Neutrophil (primary cell): ENCODE results near the gene CCDC88C.
A peak's percentile ranks its signal among the peaks of the same experiment; 100 is the strongest.

Source experiments
- H3K27ac ChIP-seq: fragments of 200-600 bp; sonication (generic); 2 replicates; pipeline ENCODE4 v1.5.1; 2016; ENCODE audit warnings: mild to moderate bottlenecking, moderate library complexity
- H3K27me3 ChIP-seq: fragments of 200-600 bp; sonication (generic); 2 replicates; pipeline ENCODE4 v1.6.0; 2016; ENCODE audit warnings: mild to moderate bottlenecking
- H3K36me3 ChIP-seq: fragments of 200-600 bp; sonication (generic); 2 replicates; pipeline ENCODE4 v1.5.1; 2017
- H3K4me1 ChIP-seq, 2 experiments: fragments of 200-600 bp in 1 of 2; sonication (generic) in 1 of 2; 1 replicate in 1 of 2; 2 replicates in 1 of 2; pipeline versions ENCODE4 v1.5.1 to v1.6.1; 2013 to 2016; ENCODE audit warnings: low read depth in 1 of 2, low read length in 1 of 2, mild to moderate bottlenecking in 1 of 2, moderate library complexity in 1 of 2; ENCODE audit not compliant: control insufficient read depth in 1 of 2, insufficient read depth in 1 of 2
- H3K4me3 ChIP-seq, 2 experiments: fragments of 200-600 bp in 1 of 2; sonication (generic) in 1 of 2; 1 replicate in 1 of 2; 2 replicates in 1 of 2; pipeline ENCODE4 v1.5.1; 2013 to 2016; ENCODE audit warnings: low read depth in 1 of 2, low read length in 1 of 2, mild to moderate bottlenecking in 1 of 2, moderate library complexity in 1 of 2
- H3K9me3 ChIP-seq: fragments of 200-600 bp; sonication (generic); 2 replicates; pipeline ENCODE4 v1.5.1; 2016
- CTCF ChIP-seq: fragments of 200-600 bp; sonication (generic); IDR thresholded peaks from 2 replicates; pipeline ENCODE4 v1.5.1; 2016; ENCODE audit warnings: antibody characterized with exemption

The CCDC88C gene

GRCh38 chr14:91324606-91325575 lies 92.7 kb downstream of the CCDC88C start:
- Histone ChIP-seq H3K27me3 (no peaks in the 10 kb centered on the region), H3K27ac (peak overlapping the region; percentile 95), H3K4me1 (peaks cover 23 to 28% of the 10 kb centered on the region in 2 experiments), H3K36me3 (peaks cover 42% of the 10 kb centered on the region), H3K4me3 (peak overlapping the region; percentile 71 to 77), H3K9me3 (no peaks in the 10 kb centered on the region)
- TF ChIP-seq CTCF, result no peak

GRCh38 chr14:91323671-91324605 lies 93.7 kb downstream of the CCDC88C start:
- H3K27me3 ChIP-seq, result no peaks in the 10 kb centered on the region
- H3K4me1 ChIP-seq, result peaks cover 15 to 19% of the 10 kb centered on the region in 2 experiments
- peak; percentile 98 for TF ChIP-seq CTCF
- peaks cover 50% of the 10 kb centered on the region for H3K36me3 ChIP-seq
- H3K27ac ChIP-seq, result peak overlapping the region; percentile 95
- peak overlapping the region; percentile 71 to 77 for H3K4me3 ChIP-seq
- no peaks in the 10 kb centered on the region for H3K9me3 ChIP-seq

- Histone ChIP-seq H3K4me1 (peaks cover 19 to 21% of the 10 kb centered on the region in 2 experiments), H3K36me3 (peaks cover 51% of the 10 kb centered on the region), H3K27me3 (no peaks in the 10 kb centered on the region), H3K4me3 (no peak overlapping the region), H3K9me3 (no peaks in the 10 kb centered on the region), H3K27ac (peak overlapping the region; percentile 95)
- no peak for TF ChIP-seq CTCF
Measured at GRCh38 chr14:91323031-91323430, 94.6 kb downstream of the CCDC88C start.

- no peak for TF ChIP-seq CTCF
- Histone ChIP-seq H3K27me3 (no peaks in the 10 kb centered on the region), H3K4me1 (peaks cover 23 to 25% of the 10 kb centered on the region in 2 experiments), H3K4me3 (no peak overlapping the region), H3K36me3 (peaks cover 51% of the 10 kb centered on the region), H3K9me3 (no peaks in the 10 kb centered on the region), H3K27ac (no peak overlapping the region)
Measured at GRCh38 chr14:91322623-91323022, 95.0 kb downstream of the CCDC88C start.

GRCh38 chr14:91321131-91321530 lies 96.5 kb downstream of the CCDC88C start:
- H3K36me3 ChIP-seq, result peaks cover 42% of the 10 kb centered on the region
- no peak for TF ChIP-seq CTCF

More at GRCh38 chr14:91321131-91321530, 96.5 kb downstream of the CCDC88C start:
- no peaks in the 10 kb centered on the region for H3K27me3 ChIP-seq
- no peaks in the 10 kb centered on the region for H3K9me3 ChIP-seq
- peaks cover 38 to 40% of the 10 kb centered on the region in 2 experiments for H3K4me1 ChIP-seq
- no peak overlapping the region for H3K4me3 ChIP-seq
- no peak overlapping the region for H3K27ac ChIP-seq
